Hematopoietic multipotent progenitor cell treated with erythropoietin and hydrocortisone succinate and interleukin-3 and kit ligand, for 6 days (in vitro differentiated cells): ENCODE measurements around the gene ANKRD33B.
"Not testable (repeated sequence)": the region's sequence is repeated elsewhere in the genome, so short reads cannot be mapped to it uniquely, and the experiment has no call there.

ENCODE experiments used
- DNase-seq: peaks from one replicate; pipeline ENCODE4 v3.0.0-alpha.2; 2015

ANKRD33B gene

GRCh38 chr5:10662661-10663488 is 99.0 kb downstream of the ANKRD33B start:
- no peak for DNase-seq

GRCh38 chr5:10663489-10664179 is 99.8 kb downstream of the ANKRD33B start:
- no peak for DNase-seq

- not testable (repeated sequence) for DNase-seq
Observed at GRCh38 chr5:10664180-10664769, 100.4 kb downstream of the ANKRD33B start.

GRCh38 chr5:10665799-10666198 is 101.9 kb downstream of the ANKRD33B start:
- no peak for DNase-seq

- no peak for DNase-seq
Observed at GRCh38 chr5:10666531-10667299, 102.8 kb downstream of the ANKRD33B start.

GRCh38 chr5:10667431-10668057 is 103.7 kb downstream of the ANKRD33B start:
- no peak for DNase-seq

- DNase-seq: no peak
Observed at GRCh38 chr5:10668697-10669096, 104.8 kb downstream of the ANKRD33B start.

GRCh38 chr5:10669983-10670382 is 106.1 kb downstream of the ANKRD33B start:
- no peak for DNase-seq

- DNase-seq: no peak
Observed at GRCh38 chr5:10671041-10672008, 107.5 kb downstream of the ANKRD33B start.

GRCh38 chr5:10672146-10673016 is 108.5 kb downstream of the ANKRD33B start:
- no peak for DNase-seq

- no peak for DNase-seq
Observed at GRCh38 chr5:10673017-10673389, 109.1 kb downstream of the ANKRD33B start.

GRCh38 chr5:10673407-10673806 is 109.5 kb downstream of the ANKRD33B start:
- no peak for DNase-seq

GRCh38 chr5:10674096-10674495 is 110.2 kb downstream of the ANKRD33B start:
- no peak for DNase-seq

GRCh38 chr5:10674582-10674981 is 110.7 kb downstream of the ANKRD33B start:
- DNase-seq: no peak

- no peak for DNase-seq
Observed at GRCh38 chr5:10675177-10675700, 111.4 kb downstream of the ANKRD33B start.

GRCh38 chr5:10676224-10676623 is 112.4 kb downstream of the ANKRD33B start:
- no peak for DNase-seq

- no peak for DNase-seq
Observed at GRCh38 chr5:10676946-10677345, 113.1 kb downstream of the ANKRD33B start.

- no peak for DNase-seq
Observed at GRCh38 chr5:10677533-10677932, 113.7 kb downstream of the ANKRD33B start.

- no peak for DNase-seq
Observed at GRCh38 chr5:10678244-10678643, 114.4 kb downstream of the ANKRD33B start.

- no peak for DNase-seq
Observed at GRCh38 chr5:10679336-10679988, 115.6 kb downstream of the ANKRD33B start.
